ENCODE data around the gene RUVBL1. TPM values are rescaled to one million over a fixed set of nuclear protein-coding genes. Genes with fewer than 3 reads are reported as not detected.

Gene RUVBL1
- total and polyA plus RNA-seq, 2 experiments from 2014 or later: 45.0 to 54.4 TPM

GRCh38 chr3:128071771-128072453 is 51.7 kb downstream of the RUVBL1 start:
- no peaks in the 10 kb centered on the region for H3K9me3 ChIP-seq (ENCODE audit: low read depth)
- H3K4me1 ChIP-seq (ENCODE audit: insufficient read depth): peaks cover 18% of the 10 kb centered on the region
- H3K4me2 ChIP-seq (ENCODE audit: unreplicated experiment): no peak overlapping the region
- peaks cover 72% of the 10 kb centered on the region for H3F3A ChIP-seq (ENCODE audit: insufficient read depth)
- H3K27me3 ChIP-seq (replicated peaks; ENCODE audit: insufficient read depth): no peaks in the 10 kb centered on the region
- H2AFZ ChIP-seq: no peak overlapping the region
- TF ChIP-seq EZH2 (IDR thresholded peaks at IDR 0.05; ENCODE audit: insufficient read depth, poor library complexity, severe bottlenecking) (no peak), EZH2phosphoT487 (IDR thresholded peaks at IDR 0.05; ENCODE audit: insufficient read depth, low read depth) (no peak)
- peaks cover 40% of the 10 kb centered on the region for H3K36me3 ChIP-seq (ENCODE audit: low read depth)
- no peak overlapping the region for H3K9ac ChIP-seq
- in situ Hi-C loops (cut with MboI): no loop called here
- H3K4me3 ChIP-seq: no peak overlapping the region
- H3K27ac ChIP-seq: peak overlapping the region; percentile 0; the same call in 1 of the 2 replicates
- peaks cover 56% of the 10 kb centered on the region for H3K79me2 ChIP-seq (ENCODE audit: insufficient read depth)
- no peak for DNase-seq
- H3K9me2 ChIP-seq (ENCODE audit: insufficient read depth): no peaks in the 10 kb centered on the region
- 74 to 87% methylated on average over 11 of the region's 11 CpGs for WGBS, 2 experiments (ENCODE audit: low coverage in 1 of 2, low lambda C conversion rate in 2 of 2, missing lambda C conversion rate in 2 of 2)
- H4K20me1 ChIP-seq (ENCODE audit: insufficient read depth): peaks cover 4% of the 10 kb centered on the region; the same call in 1 of the 2 replicates

- TF ChIP-seq EZH2 (IDR thresholded peaks at IDR 0.05; ENCODE audit: insufficient read depth, poor library complexity, severe bottlenecking) (no peak), EZH2phosphoT487 (IDR thresholded peaks at IDR 0.05; ENCODE audit: insufficient read depth, low read depth) (no peak)
- no peak overlapping the region for H3K4me2 ChIP-seq (ENCODE audit: unreplicated experiment)
- peaks cover 65% of the 10 kb centered on the region for H3K79me2 ChIP-seq (ENCODE audit: insufficient read depth)
- H3F3A ChIP-seq (ENCODE audit: insufficient read depth): peaks cover 81% of the 10 kb centered on the region
- peaks cover 49% of the 10 kb centered on the region for H3K36me3 ChIP-seq (ENCODE audit: low read depth)
- H3K9me2 ChIP-seq (ENCODE audit: insufficient read depth): no peaks in the 10 kb centered on the region
- no peak for DNase-seq
- no peak overlapping the region for H2AFZ ChIP-seq
- 0 out of 2 replicates have a peak overlapping the region, but pooled peaks have one; percentile 0 for H3K27ac ChIP-seq
- H3K9ac ChIP-seq: no peak overlapping the region
- in situ Hi-C loops (cut with MboI): no loop called here
- H3K4me1 ChIP-seq (ENCODE audit: insufficient read depth): peaks cover 12% of the 10 kb centered on the region
- H3K9me3 ChIP-seq (ENCODE audit: low read depth): no peaks in the 10 kb centered on the region
- H4K20me1 ChIP-seq (ENCODE audit: insufficient read depth): peaks cover 4% of the 10 kb centered on the region; the same call in 1 of the 2 replicates
- H3K4me3 ChIP-seq: no peak overlapping the region
- 87% methylated on average over 13 of the region's 13 CpGs for WGBS, 2 experiments (ENCODE audit: low coverage in 1 of 2, low lambda C conversion rate in 2 of 2, missing lambda C conversion rate in 2 of 2)
- no peaks in the 10 kb centered on the region for H3K27me3 ChIP-seq (replicated peaks; ENCODE audit: insufficient read depth)
These were observed 52.6 kb downstream of the RUVBL1 start for GRCh38 chr3:128070898-128071591.

- in situ Hi-C loops (cut with MboI): no loop called here
- Histone ChIP-seq H3K36me3 (ENCODE audit: low read depth) (peaks cover 67% of the 10 kb centered on the region), H3K9ac (no peak overlapping the region), H3K4me1 (ENCODE audit: insufficient read depth) (peaks cover 5% of the 10 kb centered on the region; the same call in 1 of the 2 replicates), H3K27me3 (replicated peaks; ENCODE audit: insufficient read depth) (no peaks in the 10 kb centered on the region), H3F3A (ENCODE audit: insufficient read depth) (peaks cover 85% of the 10 kb centered on the region), H4K20me1 (ENCODE audit: insufficient read depth) (peaks cover 4% of the 10 kb centered on the region; the same call in 1 of the 2 replicates), H3K9me3 (ENCODE audit: low read depth) (no peaks in the 10 kb centered on the region), H2AFZ (no peak overlapping the region), H3K4me3 (no peak overlapping the region), H3K79me2 (ENCODE audit: insufficient read depth) (peaks cover 83% of the 10 kb centered on the region), H3K27ac (no peak overlapping the region), H3K4me2 (ENCODE audit: unreplicated experiment) (no peak overlapping the region), H3K9me2 (ENCODE audit: insufficient read depth) (no peaks in the 10 kb centered on the region)
- DNase-seq: no peak
- WGBS, 2 experiments (ENCODE audit: low coverage in 1 of 2, low lambda C conversion rate in 2 of 2, missing lambda C conversion rate in 2 of 2): 82 to 85% methylated on average over 15 of the region's 15 CpGs
- no peak for TF ChIP-seq EZH2 (IDR thresholded peaks at IDR 0.05; ENCODE audit: insufficient read depth, poor library complexity, severe bottlenecking)
- TF ChIP-seq EZH2phosphoT487 (IDR thresholded peaks at IDR 0.05; ENCODE audit: insufficient read depth, low read depth): no peak
These were observed 54.3 kb downstream of the RUVBL1 start for GRCh38 chr3:128069271-128069670.

- Histone ChIP-seq H4K20me1 (ENCODE audit: insufficient read depth) (peaks cover 4% of the 10 kb centered on the region; the same call in 1 of the 2 replicates), H3K4me3 (no peak overlapping the region), H3K4me1 (ENCODE audit: insufficient read depth) (no peaks in the 10 kb centered on the region), H2AFZ (no peak overlapping the region), H3K36me3 (ENCODE audit: low read depth) (peaks cover 77% of the 10 kb centered on the region), H3K79me2 (ENCODE audit: insufficient read depth) (peaks cover 93% of the 10 kb centered on the region), H3F3A (ENCODE audit: insufficient read depth) (peaks cover 74% of the 10 kb centered on the region), H3K9ac (no peak overlapping the region), H3K9me3 (ENCODE audit: low read depth) (no peaks in the 10 kb centered on the region), H3K27me3 (replicated peaks; ENCODE audit: insufficient read depth) (no peaks in the 10 kb centered on the region), H3K4me2 (ENCODE audit: unreplicated experiment) (no peak overlapping the region), H3K9me2 (ENCODE audit: insufficient read depth) (no peaks in the 10 kb centered on the region), H3K27ac (peak overlapping the region; percentile 31; the same call in 1 of the 2 replicates)
- in situ Hi-C loops (cut with MboI): no loop called here
- 82 to 86% methylated on average over 8 of the region's 8 CpGs for WGBS, 2 experiments (ENCODE audit: low coverage in 1 of 2, low lambda C conversion rate in 2 of 2, missing lambda C conversion rate in 2 of 2)
- no peak for TF ChIP-seq EZH2 (IDR thresholded peaks at IDR 0.05; ENCODE audit: insufficient read depth, poor library complexity, severe bottlenecking)
- TF ChIP-seq EZH2phosphoT487 (IDR thresholded peaks at IDR 0.05; ENCODE audit: insufficient read depth, low read depth): no peak
- peak; percentile 66 for DNase-seq
These were observed 55.4 kb downstream of the RUVBL1 start for GRCh38 chr3:128068156-128068620.
